ENCODE data around the gene PCNX4. TPM values are rescaled to one million over a fixed set of nuclear protein-coding genes. Genes with fewer than 3 reads are reported as not detected.
A peak's percentile ranks its signal among the peaks of the same experiment; 100 is the strongest.

The PCNX4 gene
- total RNA-seq, 1 donor from 2014 or later, result 56.0 TPM

DNA sequence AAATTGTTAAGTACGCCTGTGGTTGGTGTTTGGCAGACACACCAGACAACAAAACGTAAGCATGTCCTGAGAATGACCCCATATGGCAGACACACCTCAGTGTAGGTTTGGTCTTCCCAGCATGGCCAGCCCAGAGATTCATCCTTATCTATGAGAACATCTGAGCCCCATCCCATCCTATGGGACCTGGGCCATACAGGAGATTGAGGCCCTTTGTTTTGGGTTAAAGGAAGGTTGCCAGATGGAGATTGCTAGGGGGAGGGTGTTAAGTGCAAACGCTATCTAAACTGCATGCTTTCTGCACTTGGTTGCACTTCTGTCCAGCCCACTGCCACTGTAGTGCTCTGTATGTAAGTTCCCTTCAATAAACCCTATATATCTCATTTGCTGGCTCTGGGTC lies 4.1 kb upstream of the PCNX4 start:
- no peak for TF ChIP-seq CTCF (IDR thresholded peaks at IDR 0.05)
- Mint-ChIP-seq H3K27me3 (ENCODE audit: unreplicated experiment) (peaks cover 13% of the 10 kb centered on the region), H3K36me3 (ENCODE audit: unreplicated experiment) (peaks cover 2% of the 10 kb centered on the region), H3K4me3 (ENCODE audit: unreplicated experiment) (no peak overlapping the region), H3K9me3 (ENCODE audit: unreplicated experiment) (no peaks in the 10 kb centered on the region), H3K4me1 (ENCODE audit: unreplicated experiment) (peaks cover 6% of the 10 kb centered on the region), H3K27ac (ENCODE audit: unreplicated experiment) (no peak overlapping the region)
- no peak for DNase-seq (ENCODE audit: extremely low spot score, unreplicated experiment)

GRCh38 chr14:60089221-60089620 lies 2.5 kb upstream of the PCNX4 start:
- TF ChIP-seq CTCF (IDR thresholded peaks at IDR 0.05), result no peak
- DNase-seq (ENCODE audit: extremely low spot score, unreplicated experiment), result no peak
- H3K36me3 Mint-ChIP-seq (ENCODE audit: unreplicated experiment), result peaks cover 2% of the 10 kb centered on the region
- peaks cover 9% of the 10 kb centered on the region for H3K27me3 Mint-ChIP-seq (ENCODE audit: unreplicated experiment)
- H3K4me1 Mint-ChIP-seq (ENCODE audit: unreplicated experiment), result peaks cover 17% of the 10 kb centered on the region
- H3K4me3 Mint-ChIP-seq (ENCODE audit: unreplicated experiment), result no peak overlapping the region
- no peaks in the 10 kb centered on the region for H3K9me3 Mint-ChIP-seq (ENCODE audit: unreplicated experiment)
- H3K27ac Mint-ChIP-seq (ENCODE audit: unreplicated experiment), result no peak overlapping the region

DNA sequence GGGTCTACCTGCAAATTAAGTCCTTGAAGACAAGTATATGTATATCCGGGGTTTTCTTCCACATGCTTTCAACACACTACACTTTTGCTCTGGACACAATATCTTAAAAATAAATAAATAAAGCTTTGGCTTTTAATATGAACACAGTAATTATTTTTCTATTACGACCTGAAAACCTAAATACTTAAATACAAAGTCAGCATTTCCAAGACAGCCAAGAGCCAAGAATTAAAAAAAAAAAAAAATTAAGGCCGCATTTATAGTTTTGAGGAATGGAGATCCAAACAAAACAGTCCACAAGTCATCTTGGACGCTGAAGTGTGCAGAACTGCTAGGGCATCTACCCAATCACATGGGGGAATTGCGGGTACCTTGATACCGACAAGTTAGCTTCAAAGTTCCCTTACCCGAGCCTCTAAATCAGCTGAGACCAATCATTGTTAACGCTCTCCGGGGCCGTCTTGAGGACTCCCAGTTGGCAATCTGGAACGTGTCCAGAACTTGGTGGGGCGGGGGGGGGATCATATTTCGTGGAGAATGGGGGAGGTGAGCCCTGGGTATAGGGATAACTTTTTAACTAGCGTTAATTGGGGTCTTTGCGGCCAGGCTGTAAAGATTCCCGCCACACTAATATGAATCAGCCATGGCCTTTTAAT lies 731 bp upstream of the PCNX4 start:
- Mint-ChIP-seq H3K9me3 (ENCODE audit: unreplicated experiment) (no peaks in the 10 kb centered on the region), H3K27me3 (ENCODE audit: unreplicated experiment) (no peaks in the 10 kb centered on the region), H3K36me3 (ENCODE audit: unreplicated experiment) (no peaks in the 10 kb centered on the region)

GRCh38 chr14:60092526-60092920 lies 800 bp downstream of the PCNX4 start:
- peak overlapping the region; percentile 94 for H3K27ac Mint-ChIP-seq (ENCODE audit: unreplicated experiment)
- H3K36me3 Mint-ChIP-seq (ENCODE audit: unreplicated experiment), result peaks cover 4% of the 10 kb centered on the region
- no peaks in the 10 kb centered on the region for H3K27me3 Mint-ChIP-seq (ENCODE audit: unreplicated experiment)
- H3K4me3 Mint-ChIP-seq (ENCODE audit: unreplicated experiment), result peak overlapping the region; percentile 90
- DNase-seq (ENCODE audit: extremely low spot score, unreplicated experiment), result no peak
- no peaks in the 10 kb centered on the region for H3K9me3 Mint-ChIP-seq (ENCODE audit: unreplicated experiment)
- TF ChIP-seq CTCF (IDR thresholded peaks at IDR 0.05), result no peak
- peaks cover 34% of the 10 kb centered on the region for H3K4me1 Mint-ChIP-seq (ENCODE audit: unreplicated experiment)

More for the DNA sequence above, 731 bp upstream of the PCNX4 start:
- no peak for DNase-seq (ENCODE audit: extremely low spot score, unreplicated experiment)
- TF ChIP-seq CTCF (IDR thresholded peaks at IDR 0.05), result no peak
- Mint-ChIP-seq H3K4me1 (ENCODE audit: unreplicated experiment) (peaks cover 33% of the 10 kb centered on the region), H3K27ac (ENCODE audit: unreplicated experiment) (peak overlapping the region; percentile 94), H3K4me3 (ENCODE audit: unreplicated experiment) (peak overlapping the region; percentile 90)

DNA sequence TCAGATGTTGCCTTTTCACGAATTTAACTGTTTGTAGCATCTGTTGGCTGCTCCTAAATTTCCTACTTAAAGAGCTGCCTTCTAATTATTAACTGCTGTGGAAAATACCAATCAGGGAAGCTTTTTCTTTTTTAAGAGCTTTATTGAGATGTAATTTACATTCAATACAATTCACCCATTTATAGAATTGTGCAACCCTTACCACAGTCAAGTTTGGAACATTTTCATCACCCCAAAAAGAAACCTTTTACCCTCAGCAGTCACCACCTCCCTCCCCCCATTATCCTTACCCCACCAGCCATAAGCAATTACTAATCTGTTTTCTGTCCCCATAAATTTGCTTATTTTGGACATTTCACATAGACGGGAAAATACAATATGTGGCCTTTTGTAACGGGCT lies 1.4 kb downstream of the PCNX4 start:
- H3K27ac Mint-ChIP-seq (ENCODE audit: unreplicated experiment), result peak overlapping the region; percentile 94
- no peaks in the 10 kb centered on the region for H3K27me3 Mint-ChIP-seq (ENCODE audit: unreplicated experiment)
- H3K9me3 Mint-ChIP-seq (ENCODE audit: unreplicated experiment), result no peaks in the 10 kb centered on the region
- no peak for DNase-seq (ENCODE audit: extremely low spot score, unreplicated experiment)
- H3K36me3 Mint-ChIP-seq (ENCODE audit: unreplicated experiment), result peaks cover 9% of the 10 kb centered on the region
- peak overlapping the region; percentile 90 for H3K4me3 Mint-ChIP-seq (ENCODE audit: unreplicated experiment)
- no peak for TF ChIP-seq CTCF (IDR thresholded peaks at IDR 0.05)
- peaks cover 34% of the 10 kb centered on the region for H3K4me1 Mint-ChIP-seq (ENCODE audit: unreplicated experiment)
